ENCODE measurements around the gene LPCAT1. TPM values are rescaled to one million over a fixed set of nuclear protein-coding genes. Genes with fewer than 3 reads are reported as not detected.

The LPCAT1 gene
- total and polyA plus RNA-seq, 10 of the 15 experiments (the other 5 are each of a cell fraction or from before 2014, with no cell fraction given) = 2.3 to 109 (median 72.7) TPM

DNA sequence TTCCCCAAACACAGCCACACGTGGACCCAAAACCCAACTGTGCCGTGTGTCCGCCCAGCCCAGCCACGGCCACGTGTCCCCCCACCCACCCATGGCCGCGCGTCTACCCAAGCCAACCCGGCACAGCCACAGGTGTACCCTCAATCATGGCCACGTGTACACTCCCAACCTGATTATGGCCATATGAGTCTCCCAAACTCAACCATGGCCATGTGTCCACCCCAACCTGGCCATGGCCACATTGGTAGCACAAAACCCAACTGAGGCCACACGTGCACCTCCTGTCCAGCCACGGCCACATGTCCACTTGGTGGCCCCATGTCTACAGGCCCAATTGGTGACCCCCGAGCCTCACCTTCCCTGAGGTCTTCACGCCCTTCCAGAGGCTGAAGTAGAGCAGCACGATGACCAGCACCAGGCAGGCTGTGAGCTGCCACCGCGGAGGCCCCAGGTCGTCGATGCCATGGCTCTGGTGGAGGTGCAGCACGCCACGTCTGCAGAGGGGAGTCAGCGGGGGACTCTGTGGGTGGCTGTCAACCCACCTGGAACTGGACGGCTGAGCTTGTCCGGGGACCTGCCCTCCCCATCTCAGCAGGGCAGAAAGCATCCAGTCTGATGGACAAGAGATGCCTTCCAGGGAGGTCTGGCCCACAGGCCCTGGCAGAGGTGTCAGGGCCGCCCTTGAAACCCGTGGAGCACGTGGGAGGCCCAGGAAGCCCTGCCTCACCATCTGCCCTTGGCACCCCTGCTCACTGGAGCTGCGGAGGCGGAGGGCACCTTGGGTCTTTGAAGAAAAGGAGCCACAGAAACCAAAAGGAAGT is 102.0 kb downstream of the LPCAT1 start:
- intact Hi-C loops (cut with micrococcal nuclease; ENCODE audit: unreplicated experiment) = no loop called here
- no peak for FAIRE-seq
- Histone ChIP-seq H3K36me3 (ENCODE audit: control insufficient read depth in 2 of 2, insufficient read depth in 2 of 2, low read length in 1 of 2) (no peaks in the 10 kb centered on the region), H2AFZ (ENCODE audit: control insufficient read depth, low read depth, low read length) (no peak overlapping the region), H4K20me1 (ENCODE audit: control insufficient read depth, insufficient read depth) (no peaks in the 10 kb centered on the region; the same call in 1 of the 2 replicates), H3K4me1 (ENCODE audit: control insufficient read depth, insufficient read depth, low read length) (no peaks in the 10 kb centered on the region), H3K4me3 (no peak overlapping the region), H3K27ac (ENCODE audit: control insufficient read depth, insufficient read depth) (no peak overlapping the region), H3K9me3 (replicated peaks; ENCODE audit: control insufficient read depth, insufficient read depth, low read length) (no peaks in the 10 kb centered on the region; the same call in 2 of the 3 replicates), H3K4me2 (ENCODE audit: control insufficient read depth, insufficient read depth) (no peak overlapping the region), H3K79me2 (ENCODE audit: control insufficient read depth, insufficient read depth, low read length) (no peaks in the 10 kb centered on the region), H3K9ac (ENCODE audit: control insufficient read depth, insufficient read depth, low read length) (no peak overlapping the region), H3K27me3 (replicated peaks in 1 of 2; ENCODE audit: control insufficient read depth in 2 of 2, insufficient read depth in 2 of 2, low read length in 1 of 2) (no peaks in the 10 kb centered on the region; a peak in 1 of 4 replicates)
- CTCF ChIA-PET = no interaction called here
- RAD21 ChIA-PET (ENCODE audit: unreplicated experiment) = no interaction called here
- SMC1A ChIA-PET (ENCODE audit: uncharacterized antibody, unreplicated experiment) = no interaction called here
- no TSS peak for BruUV-seq (replicated peaks)
- TF ChIP-seq NR2C2 (IDR thresholded peaks at IDR 0.05; ENCODE audit: borderline replicate concordance, control insufficient read depth, insufficient read length, low read depth) = no peak
- TF ChIP-seq STAT1 (conservative IDR thresholded peaks at IDR 0.05) = no peak
- TF ChIP-seq FOS (IDR thresholded peaks at IDR 0.05; ENCODE audit: borderline replicate concordance, extremely low read depth, insufficient read length) = no peak
- TF ChIP-seq CBX5 (IDR thresholded peaks at IDR 0.05; ENCODE audit: low read depth) = no peak
- no peak for TF ChIP-seq HCFC1 (IDR thresholded peaks at IDR 0.05; ENCODE audit: low read length)
- no peak for TF ChIP-seq HDGF (IDR thresholded peaks at IDR 0.05)
- DNase-seq (ENCODE audit: low read depth, low spot score) = no peak
- POLR2A ChIA-PET = no interaction called here
- no peak for ATAC-seq
- WGBS (ENCODE audit: insufficient coverage, insufficient replicate concordance, low lambda C conversion rate, missing lambda C conversion rate) = 34% methylated on average over 29 of the region's 29 CpGs
- in situ Hi-C loops (cut with MboI) = no loop called here
